Ovary (tissue), 3 donors: ENCODE data around the gene SMIM14.

Experiments used
- CTCF ChIP-seq, 3 donors: fragments of 450-650 bp in 2 of 3; fragments of 200-600 bp in 1 of 3; IDR thresholded peaks; one replicate each; pipeline versions ENCODE4 v1.5.1 to v1.8.0; 2016 to 2022; ENCODE audit warnings: antibody characterized with exemption in 3 of 3, mild to moderate bottlenecking in 1 of 3
- EP300 ChIP-seq: sonication (generic); formaldehyde crosslinking; IDR thresholded peaks from one replicate; pipeline ENCODE4 v1.6.1; 2017; ENCODE audit warnings: antibody characterized with exemption
- donor health status: DM: no; HTN: no; CAD: no.

DNA sequence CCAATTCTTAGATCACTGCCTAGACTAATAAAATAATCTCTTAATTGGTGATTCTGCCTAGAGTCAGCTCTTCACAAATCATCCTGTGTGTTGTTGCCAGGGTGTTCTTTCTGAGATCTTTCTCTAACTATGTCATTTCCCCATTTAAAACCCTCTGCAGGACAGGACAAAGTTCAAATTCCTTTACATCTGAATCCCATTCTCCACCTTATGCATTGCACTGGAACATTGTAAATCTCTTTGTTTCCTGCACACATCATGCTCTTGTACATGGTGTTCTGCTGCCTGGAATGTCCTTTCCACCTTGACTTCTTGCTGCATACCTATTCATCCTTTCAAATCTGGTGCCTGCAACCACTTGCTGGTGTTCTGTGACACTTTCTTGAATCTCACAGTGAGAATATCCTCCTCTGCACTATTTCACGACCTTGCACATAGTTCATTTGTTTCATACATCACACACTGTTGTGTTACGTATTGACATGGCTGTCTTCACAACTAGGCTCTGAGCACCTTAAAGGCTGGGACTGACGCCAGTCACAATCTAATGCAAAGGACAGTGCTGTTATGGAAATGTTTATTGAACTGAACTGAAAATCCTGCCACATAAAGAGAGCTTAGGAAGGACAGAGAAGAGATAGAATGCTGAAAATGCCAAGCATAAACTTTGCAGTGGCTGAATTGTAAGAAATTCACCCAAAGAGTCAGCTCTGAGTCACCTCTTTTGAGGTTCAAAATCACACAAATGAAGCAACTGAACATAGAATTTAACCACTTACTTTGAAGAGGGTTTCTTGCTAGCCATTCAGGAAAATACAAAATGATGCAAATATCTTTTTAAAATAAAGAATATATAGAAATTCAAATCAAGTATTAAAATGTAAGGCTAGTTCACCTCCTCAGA, 26.4 kb upstream of the SMIM14 start:
- TF ChIP-seq CTCF (IDR thresholded peaks at IDR 0.05) (no peak), EP300 (no peak)
